ENCODE results near the gene ARHGAP26.
"Not testable (repeated sequence)": the region's sequence is repeated elsewhere in the genome, so short reads cannot be mapped to it uniquely, and the experiment has no call there.

ARHGAP26 gene

DNA sequence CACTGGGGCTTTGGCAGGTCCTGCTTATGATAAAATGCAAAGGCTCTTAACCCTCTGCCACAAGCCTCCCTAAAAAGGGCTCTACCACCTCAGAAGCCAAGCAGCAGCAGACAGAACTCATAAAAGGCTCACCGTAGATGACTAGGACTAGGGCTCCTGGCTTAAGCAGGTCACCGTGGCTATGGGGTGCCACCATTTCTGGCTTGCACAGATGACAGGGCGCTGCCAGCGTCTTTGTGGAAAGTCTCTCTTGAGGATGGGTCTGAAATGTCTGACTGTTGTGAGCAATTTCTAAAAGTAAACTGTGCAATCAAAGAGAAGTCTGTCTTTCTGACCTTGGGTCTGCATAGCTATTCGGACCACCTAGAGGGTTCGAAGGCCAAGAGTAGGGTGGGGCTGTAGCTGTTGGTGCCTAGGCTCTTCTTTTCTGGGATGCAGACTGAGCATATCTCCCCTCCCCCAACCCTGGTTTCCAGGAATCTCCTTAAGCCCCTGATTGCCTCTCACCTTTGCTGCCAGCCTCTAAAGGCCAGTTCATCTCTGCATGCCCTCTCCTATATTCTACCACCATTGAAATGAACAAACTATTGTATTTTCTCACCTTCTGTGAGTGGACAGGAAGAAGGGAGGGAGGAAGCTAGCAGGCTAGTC is 307.4 kb downstream of the ARHGAP26 start:
- DNase-seq (ENCODE audit: low read depth in 1 of 2, low spot score in 1 of 2) = no peak

DNA sequence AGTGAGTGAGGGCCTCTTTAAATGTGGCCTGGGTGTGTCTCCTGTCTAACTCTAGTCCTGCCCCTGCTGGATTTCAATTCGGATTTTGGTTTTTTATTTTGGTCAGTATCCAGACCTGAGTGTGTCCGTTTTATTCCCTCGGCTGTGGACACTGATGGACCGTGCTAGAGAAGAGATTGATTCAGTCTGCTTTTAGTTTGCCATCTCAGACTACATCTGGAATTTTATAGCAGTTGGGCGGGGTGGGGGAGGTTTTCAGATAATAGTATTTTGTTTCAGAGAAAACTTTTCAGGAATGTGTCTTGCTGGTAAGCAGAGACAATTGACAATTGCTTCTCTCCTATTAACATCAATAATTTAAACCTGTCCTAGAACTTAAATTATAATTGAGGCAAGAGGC is 308.1 kb downstream of the ARHGAP26 start:
- no peak for DNase-seq (ENCODE audit: low read depth in 1 of 2, low spot score in 1 of 2)

DNA sequence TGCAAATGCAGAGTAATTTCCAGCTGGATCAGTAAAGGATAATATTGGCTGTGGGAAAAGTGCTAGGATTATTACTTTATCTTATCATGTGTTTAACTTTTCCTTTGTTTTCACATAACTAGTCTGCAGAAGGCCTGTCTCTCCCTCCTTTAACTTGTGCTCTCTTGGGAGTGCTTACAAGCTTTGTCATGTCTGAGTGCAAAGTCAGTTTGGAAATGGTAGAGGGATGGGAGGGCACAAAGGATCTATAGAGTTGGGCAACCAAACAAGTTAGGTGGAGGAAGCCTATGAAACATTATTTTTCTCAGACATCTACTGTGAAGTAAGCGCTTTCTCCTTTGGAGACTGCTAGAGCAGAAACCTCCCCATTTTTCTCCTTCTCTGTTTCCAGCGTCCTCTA is 308.8 kb downstream of the ARHGAP26 start:
- DNase-seq (ENCODE audit: low read depth in 1 of 2, low spot score in 1 of 2) = no peak

DNA sequence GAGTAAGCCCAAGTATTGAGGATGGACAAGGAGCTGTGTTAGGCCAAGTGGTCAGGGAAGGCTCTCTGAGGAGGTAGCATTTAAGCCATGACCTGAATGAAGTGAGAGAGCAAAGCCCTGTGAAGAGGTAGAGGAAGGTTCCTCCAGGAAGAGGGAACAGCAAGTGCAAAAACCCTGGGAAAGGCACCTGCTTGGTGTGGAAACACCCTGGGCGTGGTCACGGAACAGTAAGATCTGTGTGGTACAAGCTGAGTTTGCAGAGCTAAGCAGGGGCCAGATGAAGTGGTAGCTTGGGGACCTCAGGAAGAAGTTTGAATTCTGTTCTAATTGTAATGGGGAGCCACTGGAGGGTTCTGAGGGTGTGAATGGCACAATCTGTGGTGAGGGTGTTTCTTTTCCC is 310.2 kb downstream of the ARHGAP26 start:
- DNase-seq (ENCODE audit: low read depth in 1 of 2, low spot score in 1 of 2) = no peak

DNA sequence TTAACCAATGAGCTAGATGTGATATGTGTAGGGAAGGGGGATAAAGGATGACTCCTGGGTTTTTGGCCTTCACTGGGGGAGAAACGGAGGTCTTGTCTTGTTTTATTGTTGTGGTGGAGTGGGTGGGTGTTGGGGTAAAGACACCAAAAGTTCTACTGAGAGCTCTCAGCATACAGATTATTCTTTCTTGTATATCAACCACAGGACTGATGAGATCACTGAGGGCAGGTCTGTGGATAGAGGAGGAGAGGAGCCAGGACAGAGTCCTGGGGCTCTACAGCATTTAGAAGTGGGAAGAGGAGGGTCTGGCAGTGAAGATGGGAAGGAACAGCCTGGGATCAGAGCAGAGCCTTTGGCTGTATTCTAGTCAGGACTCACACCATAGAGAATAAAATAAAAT is 310.8 kb downstream of the ARHGAP26 start:
- no peak for DNase-seq (ENCODE audit: low read depth in 1 of 2, low spot score in 1 of 2)

DNA sequence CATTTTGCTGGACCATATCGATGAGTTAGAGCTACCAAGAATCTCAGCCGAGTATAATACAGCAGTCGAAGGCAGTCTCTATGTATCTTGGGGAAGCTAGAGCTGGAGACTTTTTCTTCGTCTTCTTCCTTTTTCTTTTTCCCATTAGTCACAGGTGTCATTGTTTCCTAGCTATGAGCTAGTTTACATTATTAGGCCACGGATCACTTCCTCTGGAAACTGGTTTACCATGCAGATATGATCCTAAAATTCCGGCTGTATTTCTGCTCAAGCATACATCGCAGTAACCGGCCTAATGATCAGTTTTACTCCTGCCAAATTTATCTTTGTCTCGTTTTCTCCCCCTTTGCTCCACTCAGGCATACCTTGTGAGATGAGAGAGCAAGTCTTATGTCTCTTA is 312.8 kb downstream of the ARHGAP26 start:
- DNase-seq (ENCODE audit: low read depth in 1 of 2, low spot score in 1 of 2) = no peak

DNA sequence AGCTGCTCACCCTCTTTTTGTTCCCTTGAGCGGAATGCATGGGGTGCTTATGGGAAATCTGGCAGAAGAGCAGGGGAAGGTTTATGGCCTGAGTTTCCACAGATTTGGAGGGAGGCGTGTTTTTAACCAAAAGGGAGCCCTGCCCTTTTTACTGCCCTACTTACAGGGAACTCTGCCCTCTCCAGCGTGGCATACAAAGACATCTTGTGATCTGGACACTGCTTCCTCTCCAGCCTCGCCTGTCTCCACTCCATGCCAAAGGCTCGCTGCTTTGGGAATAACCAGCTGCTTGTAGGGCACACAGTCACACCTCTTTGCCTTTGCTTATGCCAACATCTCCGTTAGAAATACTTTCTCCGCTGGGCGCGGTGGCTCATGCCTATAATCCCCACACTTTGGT is 314.2 kb downstream of the ARHGAP26 start:
- no peak for DNase-seq (ENCODE audit: low read depth in 1 of 2, low spot score in 1 of 2)

DNA sequence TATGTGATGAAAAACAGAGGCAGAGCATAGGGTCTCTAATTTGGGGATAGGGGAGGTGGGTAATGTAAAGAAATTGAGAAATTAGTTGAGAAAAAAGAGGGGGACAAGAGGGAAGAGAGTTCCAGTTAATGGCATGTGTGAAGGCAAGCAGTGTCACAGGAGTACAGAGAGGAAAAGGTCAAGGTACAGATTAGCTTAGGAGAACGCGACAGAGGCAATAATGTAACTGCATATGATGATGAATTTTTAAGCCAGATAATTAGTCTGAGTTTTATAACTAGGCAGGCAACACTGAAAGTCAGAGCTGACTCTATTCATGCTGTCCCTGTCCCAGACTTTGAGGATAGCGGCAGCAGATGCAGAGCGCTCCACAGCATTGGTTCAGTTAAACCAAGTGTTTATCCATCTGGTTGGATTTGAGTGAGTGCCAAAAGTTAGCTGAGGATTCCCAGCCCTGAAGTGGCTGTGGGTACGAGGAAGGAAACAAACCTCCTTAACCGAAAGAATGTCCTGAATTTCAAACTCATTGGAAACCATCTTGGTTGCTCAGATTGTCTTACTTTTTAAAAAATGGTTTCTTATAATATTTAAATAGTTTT is 315.2 kb downstream of the ARHGAP26 start:
- no peak for DNase-seq (ENCODE audit: low read depth in 1 of 2, low spot score in 1 of 2)

DNA sequence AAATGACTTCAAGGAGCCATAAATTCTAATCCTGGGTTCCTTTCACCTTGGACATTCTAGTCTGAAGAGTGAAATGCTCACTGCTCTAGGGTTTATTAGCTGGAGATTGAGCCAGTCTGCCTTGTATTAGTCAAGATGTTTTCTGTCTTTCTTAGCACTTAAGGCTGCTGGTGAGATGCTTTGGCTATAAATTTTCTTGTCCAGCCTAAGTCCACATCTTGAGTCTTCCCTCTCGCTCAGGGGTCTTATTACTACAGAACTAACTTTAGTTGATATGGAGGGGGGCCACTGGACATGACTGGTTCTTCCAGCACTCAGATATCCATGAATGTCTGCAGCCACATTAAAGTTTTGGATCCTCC is 316.4 kb downstream of the ARHGAP26 start:
- DNase-seq (ENCODE audit: low read depth in 1 of 2, low spot score in 1 of 2) = no peak

DNA sequence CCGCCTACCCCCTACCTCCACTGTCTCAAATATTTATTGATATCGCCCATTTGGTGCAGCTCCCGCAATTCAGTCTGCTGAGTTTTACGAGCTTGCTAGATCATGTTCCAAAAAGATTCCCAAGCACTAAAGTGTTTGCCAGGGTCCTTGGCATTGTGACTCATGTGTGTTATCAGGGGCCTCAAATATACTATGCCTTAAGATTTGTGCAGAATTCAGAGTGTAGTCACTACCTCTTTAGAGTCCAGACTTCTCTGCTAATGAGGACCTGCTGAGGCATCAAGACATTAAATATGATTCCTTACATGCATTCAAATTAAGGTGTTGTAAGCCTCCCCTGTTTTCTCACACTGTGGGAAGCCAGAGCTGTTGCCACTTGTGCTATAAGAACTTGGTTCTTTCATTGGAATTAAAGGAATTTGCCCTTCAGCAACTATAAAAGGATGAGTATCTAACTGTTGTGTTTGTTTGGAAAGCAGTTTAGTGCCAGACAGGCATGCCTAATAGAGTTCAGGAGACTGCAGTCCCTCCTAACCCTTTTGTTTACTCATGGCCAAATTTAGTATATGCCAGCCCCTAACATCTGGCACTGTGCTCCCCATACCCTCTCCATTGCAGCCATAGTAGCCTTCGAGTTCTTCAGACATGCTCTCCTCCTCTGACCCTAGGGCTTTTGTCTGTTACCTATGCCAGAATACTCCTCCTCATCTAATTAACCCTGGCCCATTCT is 316.9 kb downstream of the ARHGAP26 start:
- DNase-seq (ENCODE audit: low read depth in 1 of 2, low spot score in 1 of 2) = no peak

DNA sequence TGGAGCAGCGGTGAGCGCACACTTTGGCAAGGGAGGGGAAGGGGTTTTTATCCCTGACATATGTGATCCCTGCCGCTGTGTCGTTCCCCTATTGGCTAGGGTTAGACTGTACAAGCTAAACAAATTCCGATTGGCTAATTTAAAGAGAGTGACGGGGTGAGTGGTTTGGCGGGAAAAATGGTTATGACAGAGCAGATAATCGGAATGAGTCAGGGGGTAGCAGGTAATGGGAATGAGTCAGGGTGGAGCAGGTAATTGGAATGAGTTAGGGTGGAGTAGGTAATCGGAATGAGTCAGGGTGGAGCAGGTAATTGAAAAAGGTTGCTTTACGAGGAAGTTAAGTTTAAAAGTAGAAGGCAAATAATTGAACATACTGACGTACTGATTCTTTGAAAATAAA is 318.5 kb downstream of the ARHGAP26 start:
- DNase-seq (ENCODE audit: low read depth in 1 of 2, low spot score in 1 of 2) = not testable (repeated sequence)

DNA sequence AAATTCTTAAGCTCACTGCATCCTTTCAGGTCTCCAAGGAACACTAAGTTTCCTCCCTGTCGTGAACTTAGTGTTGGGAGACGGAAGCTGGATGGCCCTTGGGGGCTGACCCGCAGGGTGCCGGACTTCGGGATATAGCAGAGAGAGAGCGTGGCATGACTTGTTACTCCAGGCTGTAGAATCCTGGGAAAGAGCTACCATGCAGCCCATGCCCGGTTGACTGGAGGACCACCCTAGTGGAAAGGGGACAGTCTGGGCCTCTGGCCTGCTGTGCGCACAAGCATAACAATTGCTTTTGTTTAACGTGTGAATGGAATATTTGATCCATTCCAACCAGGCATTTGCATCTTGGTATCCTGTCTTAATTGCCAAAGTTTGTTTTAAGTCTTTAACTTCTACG is 319.9 kb downstream of the ARHGAP26 start:
- DNase-seq (ENCODE audit: low read depth in 1 of 2, low spot score in 1 of 2) = not testable (repeated sequence)

DNA sequence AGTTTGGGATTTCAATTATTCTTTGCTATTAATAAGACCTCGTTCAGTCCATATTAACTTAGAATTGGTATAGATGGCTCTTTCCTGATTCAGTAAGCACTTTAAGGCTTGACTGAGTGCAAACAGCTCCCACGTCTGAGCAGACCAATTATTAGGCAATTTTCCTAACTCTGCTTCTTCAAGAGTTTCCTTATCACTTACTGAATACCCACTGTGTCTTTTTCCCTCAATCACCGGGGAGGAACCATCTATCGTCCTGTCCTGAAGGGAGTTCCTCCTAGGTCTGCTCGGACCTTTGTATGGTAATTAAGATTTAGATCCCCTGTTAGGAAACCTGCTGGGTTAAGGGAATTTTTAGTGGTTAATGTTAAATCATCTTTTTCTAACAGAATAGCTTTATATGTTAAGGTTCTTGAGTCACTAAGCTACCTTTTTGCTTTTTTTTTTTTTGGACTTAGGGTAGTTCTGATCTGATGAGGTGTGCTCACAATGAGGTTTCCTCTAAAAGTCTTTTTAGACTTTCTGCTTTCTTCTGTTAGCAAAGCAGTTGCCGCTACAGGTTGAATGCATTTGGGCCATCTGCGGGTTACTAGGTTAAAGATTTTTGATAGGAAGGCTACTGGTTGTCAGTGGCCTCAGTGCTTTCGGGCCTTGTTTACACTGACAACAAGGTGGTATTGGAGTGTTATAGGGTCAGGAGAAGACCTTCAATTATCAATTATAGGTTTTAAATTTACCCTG is 322.7 kb downstream of the ARHGAP26 start:
- not testable (repeated sequence) for DNase-seq (ENCODE audit: low read depth in 1 of 2, low spot score in 1 of 2)

DNA sequence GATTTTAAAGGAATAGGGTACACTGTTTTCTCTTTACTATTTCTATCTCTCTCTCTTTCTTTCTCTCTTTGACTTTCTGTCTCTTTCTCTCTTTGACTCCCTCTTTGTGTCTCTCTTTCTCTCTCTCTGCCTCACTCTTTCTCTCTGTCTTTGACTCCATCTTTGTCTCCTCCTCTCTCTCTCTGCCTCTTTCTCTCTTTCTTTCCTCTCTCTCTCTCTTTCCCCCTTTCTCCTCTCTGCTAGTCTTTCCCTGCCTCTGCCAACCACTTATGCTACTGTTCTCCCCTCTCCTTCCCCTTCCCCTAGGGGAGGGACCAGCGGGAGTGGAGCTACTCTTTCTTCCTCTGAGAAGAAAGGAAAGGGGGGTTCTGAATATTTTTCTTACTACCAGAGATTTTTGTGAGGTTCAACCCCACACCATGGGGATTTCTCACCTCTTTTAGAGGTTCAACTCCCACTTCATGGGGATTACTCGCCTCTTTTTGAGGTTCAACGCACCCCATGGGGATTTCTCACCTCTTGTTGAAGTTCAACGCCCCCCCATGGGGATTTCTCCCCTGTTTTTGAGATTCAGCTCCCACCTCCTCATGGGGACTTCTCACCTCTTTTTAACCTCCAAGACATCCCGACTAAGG is 323.4 kb downstream of the ARHGAP26 start:
- no peak for DNase-seq (ENCODE audit: low read depth in 1 of 2, low spot score in 1 of 2)

DNA sequence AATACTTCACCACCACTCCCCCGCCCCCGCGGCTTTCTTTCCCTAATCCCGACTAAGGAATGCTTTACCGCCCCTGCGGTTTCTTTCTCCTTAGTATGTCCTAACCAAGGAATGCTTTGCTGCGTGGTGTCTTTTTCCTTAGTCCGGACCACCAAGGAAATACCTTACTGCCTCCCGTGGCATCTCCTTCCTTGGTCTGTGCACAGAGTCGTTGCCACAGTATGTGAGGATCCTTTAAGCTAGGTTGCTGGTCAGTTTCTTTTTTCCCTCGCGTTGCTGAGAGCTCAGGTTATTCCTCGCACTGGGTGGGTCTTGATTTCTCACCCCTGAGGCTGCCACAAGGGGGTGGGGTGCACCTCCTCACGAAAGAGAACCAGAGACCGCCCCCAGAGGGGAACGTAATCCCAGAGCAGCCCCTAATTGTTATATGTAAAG is 323.9 kb downstream of the ARHGAP26 start:
- DNase-seq (ENCODE audit: low read depth in 1 of 2, low spot score in 1 of 2) = no peak

DNA sequence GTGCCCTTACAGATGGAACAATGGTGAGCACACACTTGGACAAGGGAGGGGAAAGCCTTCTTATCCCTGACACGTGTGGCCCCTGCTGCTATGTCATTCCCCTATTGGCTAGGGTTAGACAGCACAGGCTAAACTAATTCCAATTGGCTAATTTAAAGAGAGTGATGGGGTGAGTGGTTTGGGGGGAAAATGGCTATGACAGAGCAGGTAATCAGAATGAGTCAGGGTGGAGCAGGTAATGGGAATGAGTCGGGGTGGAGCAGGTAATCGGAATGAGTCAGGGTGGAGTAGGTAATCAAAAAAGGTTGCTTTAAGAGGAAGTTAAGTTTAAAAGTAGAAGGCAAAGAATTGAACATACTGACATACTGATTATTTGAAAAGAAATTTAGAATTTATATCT is 324.4 kb downstream of the ARHGAP26 start:
- DNase-seq (ENCODE audit: low read depth in 1 of 2, low spot score in 1 of 2) = not testable (repeated sequence)

DNA sequence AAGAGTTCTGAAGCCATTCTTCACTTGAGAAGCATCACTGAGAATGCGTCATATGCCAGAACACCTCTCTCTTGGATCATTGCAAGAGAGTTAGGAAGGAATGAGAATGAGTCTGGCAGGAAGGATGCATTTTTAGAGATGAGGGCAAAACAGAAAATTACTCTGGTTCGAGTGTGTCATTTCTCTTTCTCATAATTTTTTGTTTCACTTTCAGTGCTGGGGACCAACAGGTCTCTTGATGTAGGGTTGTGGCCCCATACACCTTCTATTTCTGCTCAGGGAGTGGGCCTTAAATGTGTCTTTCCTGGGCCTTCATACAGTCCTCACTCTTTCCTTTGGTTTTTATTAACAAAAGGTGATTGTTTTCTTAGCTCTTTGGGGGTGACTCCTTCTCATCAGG is 330.9 kb downstream of the ARHGAP26 start:
- DNase-seq (ENCODE audit: low read depth in 1 of 2, low spot score in 1 of 2) = no peak

DNA sequence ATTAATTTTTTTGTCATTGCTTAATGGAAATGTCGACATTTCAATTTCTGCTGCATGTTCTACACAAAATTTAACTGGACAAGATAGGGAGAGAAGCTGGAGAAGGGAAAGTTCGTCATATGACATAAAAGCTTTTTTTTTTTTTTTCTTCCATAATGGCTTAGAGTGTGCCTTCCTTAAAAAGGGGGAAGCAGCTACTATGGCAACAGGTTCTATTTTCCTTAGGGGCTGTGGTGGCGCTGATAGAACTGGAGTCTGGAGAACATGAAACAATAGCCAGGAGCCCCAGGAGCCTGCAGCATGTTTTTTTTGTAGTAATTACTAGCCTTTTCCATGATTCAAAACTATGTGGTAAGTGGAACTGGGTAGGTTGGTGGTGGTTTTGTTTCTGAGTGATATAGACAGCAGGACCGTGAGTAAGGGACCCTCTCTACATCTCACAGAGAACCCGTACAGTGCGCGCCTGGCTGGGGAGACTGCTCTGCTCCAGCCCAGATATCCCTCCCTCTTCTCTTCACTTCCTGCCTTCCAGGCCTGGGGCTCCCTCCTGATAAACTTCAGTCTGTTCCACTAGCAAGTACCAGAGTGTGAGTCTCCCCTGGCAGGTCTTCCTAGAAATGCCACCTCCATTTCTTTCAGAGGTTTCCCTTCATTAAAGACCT is 331.7 kb downstream of the ARHGAP26 start:
- DNase-seq (ENCODE audit: low read depth in 1 of 2, low spot score in 1 of 2) = peak in 1 of 2 donors; percentile 26

DNA sequence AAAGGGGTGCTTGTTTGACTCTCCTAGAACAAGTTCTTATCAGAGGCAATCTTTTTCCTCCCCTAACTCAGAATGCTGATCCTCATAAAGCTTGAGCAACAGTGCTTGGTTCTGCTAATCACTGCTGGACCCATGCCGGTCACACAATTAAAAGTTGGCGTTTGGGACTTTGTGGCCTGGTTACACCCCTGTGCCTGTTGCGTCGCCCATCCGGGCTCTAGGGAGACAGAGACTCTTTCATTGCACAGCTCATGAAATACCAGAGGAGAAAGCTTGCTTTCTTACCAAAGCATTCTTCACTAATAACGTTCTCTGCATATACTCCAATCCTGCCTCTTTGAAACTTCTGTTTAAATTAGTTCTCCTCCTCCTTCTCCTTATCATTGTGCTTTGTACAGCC is 332.2 kb downstream of the ARHGAP26 start:
- DNase-seq (ENCODE audit: low read depth in 1 of 2, low spot score in 1 of 2) = no peak

DNA sequence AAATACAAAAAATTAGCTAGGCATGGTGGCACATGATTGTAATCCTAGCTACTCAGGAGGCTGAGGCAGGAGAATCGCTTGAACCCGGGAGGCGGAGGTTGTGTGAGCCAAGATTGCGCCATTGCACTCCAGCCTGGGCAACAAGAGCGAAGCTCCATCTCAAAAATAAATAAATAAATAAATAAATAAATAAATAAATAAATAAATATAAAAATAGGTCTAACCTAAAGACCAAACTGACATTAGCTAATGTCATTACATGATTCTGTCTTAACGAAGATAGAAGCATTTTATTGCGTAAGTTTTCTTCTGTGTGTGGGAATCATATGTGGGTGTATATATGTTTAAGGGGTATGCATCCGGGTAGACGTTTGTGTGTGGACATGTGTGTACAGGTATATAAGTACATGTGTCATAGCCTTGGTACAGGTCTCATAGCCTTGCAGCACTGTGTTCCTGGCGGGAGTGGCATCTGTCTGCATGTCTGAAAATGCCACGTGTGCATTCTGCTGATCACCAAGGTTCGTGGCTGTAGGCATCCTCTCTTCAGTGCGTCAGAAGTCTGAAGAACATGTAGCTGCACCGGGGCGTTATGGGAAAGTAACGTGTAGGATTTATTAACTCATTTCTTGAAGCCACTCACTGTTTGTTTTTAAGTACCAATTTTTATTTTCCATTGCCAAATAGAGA is 335.2 kb downstream of the ARHGAP26 start:
- DNase-seq (ENCODE audit: low read depth in 1 of 2, low spot score in 1 of 2) = no peak
